Activated CD4-positive, CD25-positive, alpha-beta regulatory T cell treated with anti-CD3 and anti-CD28 coated beads, Interleukin-2, amount 50 U/mL, for 16 hours (primary cell): ENCODE results near the gene SYT5.

Source experiments
- DNase-seq: peaks from one replicate; pipeline ENCODE4 v3.0.0-alpha.2; 2020; ENCODE audit warnings: low read depth, low spot score

The SYT5 gene

GRCh38 chr19:55147545-55148251, 32.4 kb downstream of the SYT5 start:
- DNase-seq, result no peak

DNA sequence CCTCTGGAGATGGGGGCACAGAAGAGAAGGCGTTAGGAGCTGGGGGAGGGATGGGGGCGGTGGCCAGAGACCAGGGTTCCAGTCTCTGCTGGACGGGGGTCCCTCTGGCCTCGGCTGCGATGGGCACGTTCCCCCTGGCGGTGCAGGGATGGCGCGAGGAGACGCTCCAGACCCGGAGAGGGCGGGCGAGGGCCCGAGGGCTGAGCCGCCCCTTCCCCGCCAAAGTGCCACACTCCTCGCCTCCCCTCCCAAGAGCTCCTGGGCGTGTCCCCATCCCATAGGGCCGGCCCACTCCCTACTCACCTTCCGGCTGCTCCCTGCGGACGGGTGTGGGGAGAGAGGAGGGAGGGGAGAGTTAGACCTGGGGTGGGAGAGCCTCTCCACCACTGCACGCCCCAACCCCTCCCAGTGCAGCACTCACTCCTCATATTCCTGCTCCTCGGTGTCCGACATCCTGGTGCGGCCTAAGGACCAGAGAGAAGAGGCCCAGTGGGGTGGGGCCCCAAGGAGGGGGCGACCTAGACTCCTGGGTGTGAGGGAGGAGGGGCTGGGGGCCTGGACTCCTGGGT, 33.3 kb downstream of the SYT5 start:
- DNase-seq, result no peak

DNA sequence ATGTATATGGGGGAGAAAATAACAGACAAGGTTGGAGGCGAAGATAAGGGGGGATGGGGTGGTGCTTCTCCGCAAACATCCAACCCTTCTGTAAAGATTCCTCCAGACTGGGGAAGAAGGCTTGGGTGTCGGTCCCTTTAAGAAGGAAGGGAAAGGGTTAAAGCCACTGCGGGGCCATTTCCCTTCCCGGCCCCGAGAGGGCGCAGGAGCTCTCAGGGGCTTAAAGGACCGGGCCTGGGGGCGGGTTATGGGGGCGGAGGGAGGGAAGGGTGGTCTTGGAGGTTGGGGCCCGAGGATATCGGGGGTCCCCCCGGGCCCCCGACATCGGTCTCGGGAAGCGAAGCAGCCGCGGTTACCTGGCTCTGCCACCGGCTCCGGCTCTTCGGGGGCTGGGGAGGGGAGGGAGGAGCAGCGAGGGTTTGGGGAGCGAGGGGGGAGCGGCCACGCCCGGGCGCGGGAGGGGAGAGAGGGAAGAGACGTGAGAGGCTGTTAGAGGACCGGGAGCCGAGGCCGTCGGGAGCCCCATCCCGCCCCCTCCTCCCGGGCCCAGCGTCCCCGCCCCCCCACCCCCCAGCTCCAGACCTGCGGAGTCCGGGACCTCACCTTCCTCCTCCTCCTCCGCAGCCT, 33.9 kb downstream of the SYT5 start:
- DNase-seq, result no peak

DNA sequence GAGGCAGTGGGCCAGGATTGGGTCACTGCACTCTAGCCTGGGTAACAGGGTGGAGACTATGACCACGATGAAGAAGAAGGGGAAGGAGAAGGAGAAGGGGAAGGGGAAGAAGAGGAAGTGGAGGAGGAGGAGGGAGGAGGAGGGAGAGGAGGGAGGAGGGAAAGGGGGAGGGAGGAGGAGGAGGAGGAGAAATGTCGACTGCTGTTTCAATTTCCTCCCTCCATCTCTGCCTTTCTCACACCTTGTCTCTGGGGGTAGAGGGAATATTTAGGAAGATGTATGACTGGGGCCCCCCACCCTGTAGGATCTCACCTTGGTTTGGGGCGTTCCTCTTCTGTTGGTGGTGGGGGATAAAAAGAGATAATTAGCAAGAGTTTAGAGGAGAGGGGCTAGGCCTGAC, 34.9 kb downstream of the SYT5 start:
- no peak for DNase-seq

DNA sequence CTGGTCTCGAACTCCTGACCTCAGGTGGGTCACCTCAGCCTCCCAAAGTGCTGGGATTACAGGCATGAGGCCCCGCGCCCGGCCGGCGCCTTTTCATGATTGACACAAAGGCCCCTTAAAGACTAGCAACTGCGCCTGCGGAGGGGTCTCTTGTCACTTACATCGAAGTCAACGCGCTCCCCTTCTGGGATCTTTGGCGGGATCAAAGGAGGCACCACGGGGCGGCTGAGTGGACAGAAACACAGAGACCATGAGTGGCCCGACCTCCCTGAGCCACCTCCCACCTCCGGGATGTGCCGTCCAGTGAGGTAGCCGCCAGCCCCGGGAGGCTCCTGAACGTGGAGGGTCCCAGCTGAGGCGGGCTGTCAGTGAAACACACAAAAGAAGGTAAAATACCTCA, 38.4 kb downstream of the SYT5 start:
- no peak for DNase-seq

DNA sequence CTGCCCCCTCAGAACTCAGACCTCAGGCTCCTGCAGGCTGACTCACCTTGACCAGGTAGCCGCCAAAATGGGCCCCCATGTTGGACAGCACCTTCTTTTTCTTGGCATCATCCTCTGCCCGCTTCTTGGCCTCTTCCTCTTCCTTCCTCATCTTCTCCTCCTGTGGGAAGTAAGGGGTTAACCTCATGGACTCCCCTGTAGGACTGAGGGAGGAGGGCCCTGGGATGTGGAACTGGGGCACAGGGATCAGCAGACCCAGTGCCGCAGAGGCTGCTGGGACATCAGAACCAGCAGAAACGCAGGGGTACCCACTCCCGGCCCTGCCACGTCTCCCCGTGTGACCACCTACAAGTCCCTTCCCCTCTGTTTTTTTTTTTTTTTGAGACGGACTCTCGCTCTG, 42.2 kb downstream of the SYT5 start:
- no peak for DNase-seq

DNA sequence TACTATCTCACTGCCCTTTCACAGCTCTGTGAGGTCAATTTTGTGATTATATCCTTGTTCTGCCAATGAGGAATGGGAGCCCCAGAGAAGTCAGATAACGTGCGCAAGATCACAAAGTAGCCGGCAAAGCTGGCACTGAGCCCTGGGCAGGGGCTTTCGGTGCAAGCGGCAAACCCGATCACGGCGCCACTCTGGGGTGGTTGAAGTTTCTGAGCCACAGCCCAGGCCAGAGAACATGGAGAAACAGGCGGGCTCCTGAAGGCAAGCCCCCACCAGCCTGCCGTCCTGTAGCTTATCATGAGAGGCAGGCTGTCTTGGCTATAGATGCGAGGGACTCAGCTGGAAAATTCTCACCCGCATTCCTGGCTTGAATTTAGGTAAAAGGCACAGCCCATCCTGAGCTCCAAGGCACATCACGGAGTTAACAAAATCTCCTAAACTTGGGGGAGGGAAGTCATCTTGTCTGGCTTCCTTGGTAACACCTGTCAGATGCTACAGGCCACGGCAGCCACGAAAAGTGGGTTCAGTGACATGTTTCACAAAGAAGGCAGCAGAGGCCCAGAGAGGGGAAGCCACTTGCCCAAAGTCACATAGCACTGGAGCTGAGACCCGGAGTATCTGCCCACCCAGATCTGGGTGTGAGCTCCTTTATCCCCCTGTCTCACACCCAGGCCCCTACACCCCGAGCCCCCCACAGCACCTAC, 43.5 kb downstream of the SYT5 start:
- DNase-seq, result no peak

DNA sequence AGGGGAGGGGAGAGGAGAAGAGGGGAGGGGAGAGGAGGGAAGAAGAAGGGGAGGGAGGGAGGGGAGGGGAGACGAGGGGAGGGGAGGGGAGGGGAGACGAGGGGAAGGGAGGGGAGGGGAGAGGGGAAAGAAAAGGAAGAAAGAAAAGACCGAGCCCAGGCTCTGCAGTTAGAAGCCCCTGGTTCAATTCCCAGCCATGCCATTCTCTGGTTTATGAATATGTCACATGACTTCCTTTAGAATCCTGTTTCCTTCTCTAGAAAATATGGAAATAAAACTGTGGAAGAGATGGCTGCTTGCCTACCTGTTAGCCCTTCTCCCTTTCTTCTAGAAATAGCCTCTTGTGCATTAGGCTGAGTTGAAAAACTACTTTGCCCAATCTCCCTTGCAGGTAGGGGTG, 45.4 kb downstream of the SYT5 start:
- no peak for DNase-seq

DNA sequence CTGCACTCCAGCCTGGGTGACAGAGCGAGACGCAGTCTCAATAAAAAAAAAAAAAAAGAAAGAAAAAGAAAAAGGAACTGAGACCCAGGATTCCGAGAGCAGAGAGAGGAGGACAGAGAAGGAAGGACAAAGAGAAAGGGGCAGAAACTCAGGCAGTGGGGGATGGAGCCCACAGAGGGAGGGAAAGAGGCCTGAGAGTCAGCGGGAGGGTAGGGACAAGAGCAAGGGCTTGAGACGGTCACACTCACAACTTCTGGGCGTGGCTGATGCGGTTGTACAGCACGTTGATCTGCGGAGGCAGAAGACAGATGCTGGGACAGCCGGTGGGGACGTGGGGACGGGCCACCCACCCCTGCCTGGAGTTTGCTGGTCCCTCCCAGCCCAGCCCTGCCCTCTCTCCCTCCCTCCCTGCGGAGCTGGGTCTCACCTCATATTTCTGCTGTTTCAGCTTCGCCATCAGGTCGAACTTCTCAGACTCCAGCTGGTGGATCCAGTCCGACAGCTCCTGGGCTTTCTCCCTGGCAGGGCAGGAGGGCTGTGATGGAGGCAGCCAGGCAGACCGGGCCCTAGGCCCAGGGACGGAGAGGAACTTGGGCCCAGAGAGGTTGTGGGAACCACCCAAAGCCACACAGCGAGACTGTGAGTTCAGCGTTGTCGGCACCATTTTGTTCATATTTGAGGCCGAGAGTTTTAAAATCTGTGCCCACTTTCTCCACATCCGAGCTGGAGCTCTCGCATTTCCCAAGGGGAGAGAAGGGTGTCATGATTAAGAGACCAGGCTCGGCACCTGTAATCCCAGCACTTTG, 46.2 kb downstream of the SYT5 start:
- no peak for DNase-seq

GRCh38 chr19:55132453-55133129, 47.5 kb downstream of the SYT5 start:
- DNase-seq, result no peak

DNA sequence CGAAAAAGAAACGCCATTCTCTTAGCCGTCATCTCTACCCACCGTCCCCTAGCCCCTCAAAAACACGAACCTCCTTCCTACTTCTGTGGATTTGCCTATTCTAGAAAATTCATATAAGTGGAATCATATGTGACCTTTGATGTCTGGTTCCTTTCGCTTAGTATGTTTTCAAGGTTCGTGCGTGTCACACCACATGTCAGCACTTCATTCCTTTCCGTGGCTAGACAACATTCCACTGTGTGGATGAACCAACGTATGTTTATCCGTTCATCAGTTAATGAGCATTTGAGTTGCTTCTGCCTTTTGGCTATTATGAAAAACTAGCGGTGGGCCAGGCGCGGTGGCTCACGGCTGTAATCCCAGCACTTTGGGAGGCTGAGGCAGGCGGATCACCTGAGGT, 48.7 kb downstream of the SYT5 start:
- DNase-seq, result no peak
